ENCODE data around the gene SMARCC2. TPM values are rescaled to one million over a fixed set of nuclear protein-coding genes. Genes with fewer than 3 reads are reported as not detected.

Gene SMARCC2
- 105 TPM for total RNA-seq (ENCODE audit: unreplicated experiment)
- long read RNA-seq, partial matches to known transcripts: 9 of 14 reads
- long read RNA-seq, other reads (novel, unspliced or antisense): 3 of 14 reads

DNA sequence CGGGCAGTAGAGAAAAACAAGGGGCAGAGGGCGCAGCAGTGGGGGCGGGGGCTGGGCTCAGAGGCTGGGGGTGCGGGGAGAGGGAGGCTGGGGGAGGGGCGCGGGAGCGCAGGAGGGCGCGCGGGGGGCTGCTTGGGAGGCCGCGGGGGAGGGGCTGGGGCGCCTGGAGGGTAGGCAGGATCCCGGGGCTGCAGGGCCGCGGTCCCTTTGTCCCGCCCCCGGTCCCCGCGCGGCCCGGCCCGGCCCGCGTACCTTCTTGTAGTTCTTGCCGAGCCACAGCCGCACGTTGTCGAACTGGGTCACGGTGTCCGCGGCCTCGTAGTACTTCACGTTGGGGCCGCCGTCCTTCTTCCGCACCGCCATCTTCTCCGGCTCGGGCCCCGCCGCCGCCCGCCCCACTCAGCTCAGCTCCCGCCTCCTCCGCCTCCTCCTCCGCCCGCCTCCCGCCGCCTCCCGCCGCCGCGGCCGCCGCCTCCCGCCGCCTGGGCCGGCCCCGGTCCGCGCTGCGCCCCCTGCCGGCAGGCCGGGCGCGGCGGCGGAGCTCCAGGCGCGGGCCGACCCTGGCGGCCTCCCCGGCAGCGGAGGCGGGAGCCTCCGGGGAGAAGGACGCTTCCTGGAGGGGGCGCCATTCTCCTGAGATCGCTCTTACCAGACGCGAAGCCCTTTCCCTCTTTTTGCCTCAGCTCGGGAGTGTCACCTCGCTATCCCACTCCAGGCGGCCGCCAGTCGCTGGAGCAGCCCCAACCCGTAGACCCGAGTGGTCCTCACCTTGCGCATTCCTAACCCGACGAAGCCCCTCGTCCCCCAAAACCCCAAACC lies at the start of gene SMARCC2:
TSS of gene SMARCC2 (minus strand) at position 385 of the 819 bp plus-strand sequence. CDS start at position 363, 22 bp downstream.
- Mint-ChIP-seq H3K27ac (ENCODE audit: unreplicated experiment) (peak within 1 kb of the TSS; percentile 95), H3K4me1 (ENCODE audit: unreplicated experiment) (peaks cover 37% of the 10 kb centered on the region), H3K9me3 (ENCODE audit: unreplicated experiment) (no peaks in the 10 kb centered on the region), H3K27me3 (ENCODE audit: unreplicated experiment) (peaks cover 28% of the 10 kb centered on the region), H3K36me3 (ENCODE audit: low read depth, unreplicated experiment) (peaks cover 32% of the 10 kb centered on the region), H3K4me3 (ENCODE audit: unreplicated experiment) (peak within 1 kb of the TSS; percentile 97)
- peak; percentile 95 for DNase-seq (ENCODE audit: low spot score)
- TF ChIP-seq, protein P1, sequence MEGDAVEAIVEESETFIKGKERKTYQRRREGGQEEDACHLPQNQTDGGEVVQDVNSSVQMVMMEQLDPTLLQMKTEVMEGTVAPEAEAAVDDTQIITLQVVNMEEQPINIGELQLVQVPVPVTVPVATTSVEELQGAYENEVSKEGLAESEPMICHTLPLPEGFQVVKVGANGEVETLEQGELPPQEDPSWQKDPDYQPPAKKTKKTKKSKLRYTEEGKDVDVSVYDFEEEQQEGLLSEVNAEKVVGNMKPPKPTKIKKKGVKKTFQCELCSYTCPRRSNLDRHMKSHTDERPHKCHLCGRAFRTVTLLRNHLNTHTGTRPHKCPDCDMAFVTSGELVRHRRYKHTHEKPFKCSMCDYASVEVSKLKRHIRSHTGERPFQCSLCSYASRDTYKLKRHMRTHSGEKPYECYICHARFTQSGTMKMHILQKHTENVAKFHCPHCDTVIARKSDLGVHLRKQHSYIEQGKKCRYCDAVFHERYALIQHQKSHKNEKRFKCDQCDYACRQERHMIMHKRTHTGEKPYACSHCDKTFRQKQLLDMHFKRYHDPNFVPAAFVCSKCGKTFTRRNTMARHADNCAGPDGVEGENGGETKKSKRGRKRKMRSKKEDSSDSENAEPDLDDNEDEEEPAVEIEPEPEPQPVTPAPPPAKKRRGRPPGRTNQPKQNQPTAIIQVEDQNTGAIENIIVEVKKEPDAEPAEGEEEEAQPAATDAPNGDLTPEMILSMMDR (IDR thresholded peaks at IDR 0.05; ENCODE audit: unreplicated experiment): peak; percentile 86

DNA sequence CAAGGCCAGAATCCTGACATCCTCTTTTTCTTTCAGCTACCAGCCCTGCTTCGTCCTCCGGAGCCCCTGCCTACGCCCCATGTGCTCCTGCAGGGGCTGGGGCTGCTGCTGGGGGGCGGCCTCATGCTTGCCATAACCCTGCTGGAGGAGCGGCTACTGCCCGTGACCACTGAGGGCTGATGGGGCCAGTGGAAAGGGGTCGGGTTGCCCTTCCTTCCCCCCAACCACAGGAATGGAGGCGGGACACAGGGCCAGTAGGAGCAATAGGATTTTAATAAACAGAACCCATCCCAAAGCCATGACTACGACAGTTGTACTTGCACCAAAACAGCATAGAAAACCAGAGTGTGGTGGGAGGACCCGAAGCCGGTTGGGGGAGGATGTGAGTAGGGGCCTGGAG lies 48.3 kb upstream of the SMARCC2 start:
- peaks cover 26% of the 10 kb centered on the region for H3K36me3 Mint-ChIP-seq (ENCODE audit: low read depth, unreplicated experiment)
- peaks cover 13% of the 10 kb centered on the region for H3K27me3 Mint-ChIP-seq (ENCODE audit: unreplicated experiment)
- no peak overlapping the region for H3K4me3 Mint-ChIP-seq (ENCODE audit: unreplicated experiment)

DNA sequence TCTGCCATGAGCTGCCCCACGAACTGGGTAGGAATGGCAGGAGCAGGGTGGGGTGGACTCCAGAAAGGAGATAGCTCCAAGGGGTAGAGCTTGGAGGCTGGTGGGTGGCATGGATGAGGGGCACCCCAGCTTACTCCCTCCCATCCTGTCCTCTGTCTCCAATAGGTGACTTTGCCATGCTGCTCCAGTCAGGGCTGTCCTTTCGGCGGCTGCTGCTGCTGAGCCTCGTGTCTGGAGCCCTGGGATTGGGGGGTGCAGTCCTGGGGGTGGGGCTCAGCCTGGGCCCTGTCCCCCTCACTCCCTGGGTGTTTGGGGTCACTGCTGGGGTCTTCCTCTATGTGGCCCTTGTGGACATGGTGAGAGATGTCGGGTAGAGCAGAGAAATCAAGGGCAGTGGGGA lies 47.7 kb upstream of the SMARCC2 start:
- peaks cover 20% of the 10 kb centered on the region for H3K36me3 Mint-ChIP-seq (ENCODE audit: low read depth, unreplicated experiment)
- peaks cover 12% of the 10 kb centered on the region for H3K27me3 Mint-ChIP-seq (ENCODE audit: unreplicated experiment)
- H3K9me3 Mint-ChIP-seq (ENCODE audit: unreplicated experiment): no peaks in the 10 kb centered on the region
- H3K27ac Mint-ChIP-seq (ENCODE audit: unreplicated experiment): peak overlapping the region; percentile 25
- H3K4me3 Mint-ChIP-seq (ENCODE audit: unreplicated experiment): no peak overlapping the region
- H3K4me1 Mint-ChIP-seq (ENCODE audit: unreplicated experiment): no peaks in the 10 kb centered on the region
- TF ChIP-seq, protein P1 (IDR thresholded peaks at IDR 0.05; ENCODE audit: unreplicated experiment): no peak
- DNase-seq (ENCODE audit: low spot score): no peak

More for the DNA sequence above, 48.3 kb upstream of the SMARCC2 start:
- no peak for DNase-seq (ENCODE audit: low spot score)
- Mint-ChIP-seq H3K4me1 (ENCODE audit: unreplicated experiment) (no peaks in the 10 kb centered on the region), H3K27ac (ENCODE audit: unreplicated experiment) (no peak overlapping the region), H3K9me3 (ENCODE audit: unreplicated experiment) (no peaks in the 10 kb centered on the region)
- TF ChIP-seq, protein P1 (IDR thresholded peaks at IDR 0.05; ENCODE audit: unreplicated experiment): no peak

DNA sequence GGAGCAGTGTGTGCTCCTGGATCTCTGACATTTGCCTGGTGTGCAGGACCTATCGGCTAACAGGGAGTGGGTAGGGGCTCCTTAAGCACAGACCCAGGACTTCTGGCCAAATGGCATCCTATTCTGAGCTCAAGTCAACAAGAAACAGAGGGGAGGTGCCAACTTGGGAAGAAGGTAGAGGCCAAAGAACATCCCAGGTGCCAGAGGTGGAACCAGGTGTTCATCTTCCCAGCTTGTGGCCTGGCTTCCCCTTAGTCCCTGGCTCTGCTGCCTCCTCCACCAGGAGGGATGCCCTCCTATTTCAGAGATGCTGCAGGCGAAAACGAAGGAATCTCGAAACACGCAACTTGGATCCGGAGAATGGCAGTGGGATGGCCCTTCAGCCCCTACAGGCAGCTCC lies 46.8 kb upstream of the SMARCC2 start:
- peaks cover 13% of the 10 kb centered on the region for H3K27me3 Mint-ChIP-seq (ENCODE audit: unreplicated experiment)
- no peaks in the 10 kb centered on the region for H3K4me1 Mint-ChIP-seq (ENCODE audit: unreplicated experiment)
- TF ChIP-seq, protein P1 (IDR thresholded peaks at IDR 0.05; ENCODE audit: unreplicated experiment): no peak
- no peak for DNase-seq (ENCODE audit: low spot score)
- H3K36me3 Mint-ChIP-seq (ENCODE audit: low read depth, unreplicated experiment): peaks cover 11% of the 10 kb centered on the region
- no peaks in the 10 kb centered on the region for H3K9me3 Mint-ChIP-seq (ENCODE audit: unreplicated experiment)
- no peak overlapping the region for H3K4me3 Mint-ChIP-seq (ENCODE audit: unreplicated experiment)
- H3K27ac Mint-ChIP-seq (ENCODE audit: unreplicated experiment): peak overlapping the region; percentile 13

All from endothelial cell (in vitro differentiated cells).